Inflammatory macrophage treated with lipopolysaccharide for 1 hour (primary cell): ENCODE measurements around the gene XYLT2.

Source experiments
- DNase-seq, 2 donors: peaks; one replicate each; pipeline ENCODE4 v3.0.0-alpha.2; 2020 to 2022

XYLT2 gene

GRCh38 chr17:50352072-50352692 lies 6.3 kb downstream of the XYLT2 start:
- DNase-seq = no peak

GRCh38 chr17:50352693-50353599 lies 7.0 kb downstream of the XYLT2 start:
- DNase-seq = no peak

- no peak for DNase-seq
These were observed 7.8 kb downstream of the XYLT2 start for GRCh38 chr17:50353600-50354195.

GRCh38 chr17:50354198-50354597 lies 8.3 kb downstream of the XYLT2 start:
- DNase-seq = no peak

- DNase-seq = no peak
These were observed 8.8 kb downstream of the XYLT2 start for GRCh38 chr17:50354776-50355175.

- no peak for DNase-seq
These were observed 9.4 kb downstream of the XYLT2 start for GRCh38 chr17:50355336-50355700.

- no peak for DNase-seq
These were observed 9.9 kb downstream of the XYLT2 start for GRCh38 chr17:50355701-50356341.

GRCh38 chr17:50356418-50356817 lies 10.5 kb downstream of the XYLT2 start:
- no peak for DNase-seq

- no peak for DNase-seq
These were observed 11.1 kb downstream of the XYLT2 start for GRCh38 chr17:50356892-50357510.

- no peak for DNase-seq
These were observed 12.3 kb downstream of the XYLT2 start for GRCh38 chr17:50358177-50358576.

GRCh38 chr17:50359005-50359699 lies 13.2 kb downstream of the XYLT2 start:
- no peak for DNase-seq

- DNase-seq = no peak
These were observed 14.1 kb downstream of the XYLT2 start for GRCh38 chr17:50359998-50360461.

- DNase-seq = no peak
These were observed 14.7 kb downstream of the XYLT2 start for GRCh38 chr17:50360486-50361115.

GRCh38 chr17:50361561-50362480 lies 15.9 kb downstream of the XYLT2 start:
- DNase-seq = peak; percentile 38 to 61

GRCh38 chr17:50362661-50363060 lies 16.7 kb downstream of the XYLT2 start:
- DNase-seq = no peak

- no peak for DNase-seq
These were observed 17.5 kb downstream of the XYLT2 start for GRCh38 chr17:50363217-50364060.

GRCh38 chr17:50364061-50364458 lies 18.1 kb downstream of the XYLT2 start:
- no peak for DNase-seq

- DNase-seq = no peak
These were observed 18.8 kb downstream of the XYLT2 start for GRCh38 chr17:50364715-50365114.

GRCh38 chr17:50365165-50365564 lies 19.2 kb downstream of the XYLT2 start:
- no peak for DNase-seq
